Keratinocyte (primary cell): ENCODE measurements around the gene SSBP4.

Experiments used
- EZH2 ChIP-seq: IDR thresholded peaks from one replicate; pipeline ENCODE4 v1.6.1; 2012; ENCODE audit warnings: inconsistent platforms, mild to moderate bottlenecking, low read length, moderate library complexity
- TF ChIP-seq, protein P1 (sequence below), 3 experiments: IDR thresholded peaks in 1 of 3; conservative IDR thresholded peaks in 1 of 3; optimal IDR thresholded peaks in 1 of 3; 2 replicates in 2 of 3; 3 replicates in 1 of 3; pipeline versions ENCODE3 to v1.5.1; 2011; ENCODE audit warnings: low read length in 3 of 3, mild to moderate bottlenecking in 3 of 3, moderate library complexity in 2 of 3, control low read depth in 1 of 3, inconsistent platforms in 1 of 3; ENCODE audit not compliant: insufficient read depth in 2 of 3; ENCODE audit errors: extremely low read depth in 1 of 3

DNA sequence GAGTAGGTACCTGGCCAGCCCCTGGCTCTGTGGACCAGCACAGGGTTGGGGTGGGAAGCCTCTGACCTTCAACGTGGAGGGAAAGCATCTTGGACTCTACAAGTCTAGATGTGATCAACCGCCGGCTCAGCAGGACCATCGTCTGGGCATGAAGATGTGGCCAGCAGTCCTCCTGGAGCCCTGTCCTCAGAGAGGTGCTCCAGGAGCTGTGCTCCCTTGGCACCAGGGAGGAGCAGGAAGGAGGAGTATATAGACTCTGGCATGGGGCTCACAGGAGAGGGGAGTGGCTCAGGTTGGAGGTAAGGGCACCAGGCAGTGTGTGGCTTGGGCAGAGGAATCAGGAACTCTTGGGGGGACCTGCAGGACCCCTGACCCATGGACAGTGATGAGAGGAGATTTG, 37.1 kb downstream of the SSBP4 start:
- TF ChIP-seq, protein P1, sequence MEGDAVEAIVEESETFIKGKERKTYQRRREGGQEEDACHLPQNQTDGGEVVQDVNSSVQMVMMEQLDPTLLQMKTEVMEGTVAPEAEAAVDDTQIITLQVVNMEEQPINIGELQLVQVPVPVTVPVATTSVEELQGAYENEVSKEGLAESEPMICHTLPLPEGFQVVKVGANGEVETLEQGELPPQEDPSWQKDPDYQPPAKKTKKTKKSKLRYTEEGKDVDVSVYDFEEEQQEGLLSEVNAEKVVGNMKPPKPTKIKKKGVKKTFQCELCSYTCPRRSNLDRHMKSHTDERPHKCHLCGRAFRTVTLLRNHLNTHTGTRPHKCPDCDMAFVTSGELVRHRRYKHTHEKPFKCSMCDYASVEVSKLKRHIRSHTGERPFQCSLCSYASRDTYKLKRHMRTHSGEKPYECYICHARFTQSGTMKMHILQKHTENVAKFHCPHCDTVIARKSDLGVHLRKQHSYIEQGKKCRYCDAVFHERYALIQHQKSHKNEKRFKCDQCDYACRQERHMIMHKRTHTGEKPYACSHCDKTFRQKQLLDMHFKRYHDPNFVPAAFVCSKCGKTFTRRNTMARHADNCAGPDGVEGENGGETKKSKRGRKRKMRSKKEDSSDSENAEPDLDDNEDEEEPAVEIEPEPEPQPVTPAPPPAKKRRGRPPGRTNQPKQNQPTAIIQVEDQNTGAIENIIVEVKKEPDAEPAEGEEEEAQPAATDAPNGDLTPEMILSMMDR (optimal IDR thresholded peaks at IDR 0.05 in 1 of 3, IDR thresholded peaks at IDR 0.05 in 1 of 3, conservative IDR thresholded peaks at IDR 0.05 in 1 of 3; ENCODE audit: extremely low read depth in 1 of 3, insufficient read depth in 2 of 3, low read length in 3 of 3): no peak
- no peak for TF ChIP-seq EZH2
